K562 (cell line): ENCODE measurements around the gene KLHL22. TPM values are rescaled to one million over a fixed set of nuclear protein-coding genes. Genes with fewer than 3 reads are reported as not detected.
A peak's percentile ranks its signal among the peaks of the same experiment; 100 is the strongest.

Experiments
- ARHGAP35 ChIP-seq: fragments of 450-650 bp; IDR thresholded peaks from 2 replicates; pipeline ENCODE4 v1.6.1; 2018; ENCODE audit not compliant: partially characterized antibody
- HCFC1 ChIP-seq: IDR thresholded peaks from 2 replicates; pipeline ENCODE4 v1.6.1; 2012; ENCODE audit warnings: low read depth, low read length, improper control_type of control experiment
- KLF10 ChIP-seq: fragments of 250-450 bp; sonication (Bioruptor Pico); IDR thresholded peaks from 2 replicates; pipeline ENCODE4 v1.6.1; 2021; ENCODE audit warnings: matching md5 sums
- NR2C2 ChIP-seq, 2 experiments: fragments of 200-800 bp in 1 of 2; sonication (Bioruptor generic) in 1 of 2; sonication (generic) in 1 of 2; formaldehyde crosslinking in 1 of 2; IDR thresholded peaks; 2 replicates each; pipeline versions ENCODE4 v1.6.1 to v1.8.0; 2016 to 2022; ENCODE audit warnings: mild to moderate bottlenecking in 1 of 2, missing compliant biosample characterization in 1 of 2, missing genetic modification characterization in 1 of 2, missing genetic modification reagents in 1 of 2
- RBM14 ChIP-seq: fragments of 200-400 bp; formaldehyde crosslinking; IDR thresholded peaks from 2 replicates; pipeline ENCODE4 v1.6.1; 2018; ENCODE audit warnings: low read depth, mild to moderate bottlenecking, low read length, moderate library complexity, borderline replicate concordance; ENCODE audit not compliant: insufficient read depth
- SAP30 ChIP-seq: fragments of 200-600 bp; sonication (generic); IDR thresholded peaks from 2 replicates; pipeline ENCODE4 v1.6.1; 2012; ENCODE audit warnings: borderline replicate concordance, low read depth, mild to moderate bottlenecking, moderate library complexity, low read length, control low read depth, inconsistent platforms; ENCODE audit not compliant: insufficient read depth, poor library complexity, severe bottlenecking
- WHSC1 ChIP-seq: IDR thresholded peaks from one replicate; pipeline ENCODE4 v1.6.1; 2012; ENCODE audit warnings: low read length, control low read depth, inconsistent platforms
- ZNF384 ChIP-seq: IDR thresholded peaks from 2 replicates; pipeline ENCODE4 v1.6.1; 2012; ENCODE audit warnings: low read depth, low read length, improper control_type of control experiment
- ZNF589 ChIP-seq: fragments of 200-800 bp; sonication (Bioruptor generic); IDR thresholded peaks from 2 replicates; pipeline ENCODE4 v1.6.1; 2016; ENCODE audit warnings: low read depth, missing genetic modification characterization, missing compliant biosample characterization
- polyA plus RNA-seq, 8 experiments: library from polyadenylated mRNA; depleted of rRNA in 4 of 8; stranded (reverse) in 5 of 8; unstranded in 3 of 8; fragments of >200 nt; fragmentation: Nextera tagmentation in 2 of 8; fragmentation: Illumina TruSeq in 1 of 8; extraction: Ambion mirVana in 2 of 8; extraction: Trizol in 1 of 8; gene quantifications; 2 replicates each; pipeline versions ENCODE4 v1.2.1 to v1.2.3, GENCODE V29; 2011 to 2014; ENCODE audit warnings: inconsistent platforms in 1 of 8, missing spikeins in 1 of 8
- total RNA-seq, 7 experiments: library from RNA; depleted of rRNA in 6 of 7; stranded (reverse); fragments of >200 nt in 6 of 7; fragmentation: Illumina TruSeq in 2 of 7; extraction: Trizol in 2 of 7; gene quantifications; 2 replicates each; pipeline versions ENCODE4 v1.2.1 to v1.2.3, GENCODE V29; 2011 to 2021; ENCODE audit warnings: low replicate concordance in 1 of 7
- TF ChIP-seq, protein P1 (sequence below), 2 experiments: fragments of 250-450 bp in 1 of 2; fragments of 450-650 bp in 1 of 2; sonication (Bioruptor Pico) in 1 of 2; IDR thresholded peaks; 2 replicates each; pipeline versions ENCODE4 v1.6.1 to v1.8.0; 2016 to 2021; ENCODE audit warnings: mild to moderate bottlenecking in 2 of 2, moderate library complexity in 2 of 2, missing compliant biosample characterization in 1 of 2, missing genetic modification characterization in 1 of 2
- TF ChIP-seq, protein P2 (sequence below): fragments of 450-650 bp; IDR thresholded peaks from 2 replicates; pipeline ENCODE4 v1.6.1; 2016; ENCODE audit warnings: low read depth, mild to moderate bottlenecking, moderate library complexity

KLHL22 gene
- total and polyA plus RNA-seq, 9 of the 15 experiments (the other 6 are each of a cell fraction or from before 2014, with no cell fraction given): 1.3 to 25.6 (median 15.2) TPM

DNA sequence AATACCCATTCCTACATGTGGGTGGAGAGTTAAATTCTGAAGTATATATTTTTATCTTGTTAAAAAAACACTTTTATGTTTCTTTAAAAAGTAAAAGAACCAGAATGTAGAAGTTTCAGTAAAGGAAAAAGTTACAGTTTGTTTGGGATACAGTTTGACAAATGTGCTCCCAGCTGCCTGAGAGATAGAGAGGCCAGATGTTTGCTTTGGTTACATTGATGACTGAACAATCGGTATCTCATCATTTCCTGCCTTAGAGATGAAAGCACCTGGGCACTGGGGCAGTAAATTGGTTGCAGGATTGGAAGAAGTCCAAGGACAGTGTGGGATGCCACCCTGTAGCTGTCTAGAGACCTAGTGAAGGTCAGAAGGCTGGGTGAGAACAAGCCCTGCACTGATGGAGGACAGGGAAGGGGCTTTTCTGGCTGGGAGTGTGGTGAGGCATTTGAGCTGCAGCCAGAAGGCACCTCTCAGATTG, 28.4 kb upstream of the KLHL22 start (continued):
- TF ChIP-seq, protein P1, sequence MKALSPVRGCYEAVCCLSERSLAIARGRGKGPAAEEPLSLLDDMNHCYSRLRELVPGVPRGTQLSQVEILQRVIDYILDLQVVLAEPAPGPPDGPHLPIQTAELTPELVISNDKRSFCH (CRISPR knock-in tag; IDR thresholded peaks at IDR 0.05): 0 out of 2 replicates have a peak, but pooled peaks have one; percentile 55
- TF ChIP-seq, protein P1 (tag; IDR thresholded peaks at IDR 0.05): no peak
- TF ChIP-seq KLF10 (CRISPR knock-in tag): peak; percentile 64; the same call in 1 of the 2 replicates
- TF ChIP-seq WHSC1: peak; percentile 95
- TF ChIP-seq NR2C2 (CRISPR knock-in tag; IDR thresholded peaks at IDR 0.05): no peak
- no peak for TF ChIP-seq NR2C2 (tag; IDR thresholded peaks at IDR 0.05)
- TF ChIP-seq HCFC1: no peak; the same call in 1 of the 2 replicates
- TF ChIP-seq SAP30: peak; percentile 34
- TF ChIP-seq, protein P2, sequence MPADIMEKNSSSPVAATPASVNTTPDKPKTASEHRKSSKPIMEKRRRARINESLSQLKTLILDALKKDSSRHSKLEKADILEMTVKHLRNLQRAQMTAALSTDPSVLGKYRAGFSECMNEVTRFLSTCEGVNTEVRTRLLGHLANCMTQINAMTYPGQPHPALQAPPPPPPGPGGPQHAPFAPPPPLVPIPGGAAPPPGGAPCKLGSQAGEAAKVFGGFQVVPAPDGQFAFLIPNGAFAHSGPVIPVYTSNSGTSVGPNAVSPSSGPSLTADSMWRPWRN: no peak
- TF ChIP-seq ZNF589 (CRISPR knock-in tag): 0 out of 2 replicates have a peak, but pooled peaks have one; percentile 15
- TF ChIP-seq ZNF384: peak; percentile 19; the same call in 1 of the 2 replicates
- TF ChIP-seq RBM14: no peak
- no peak for TF ChIP-seq ARHGAP35
